NOMO-1 treated with DMSO at 0.1 percent for 48 hours (cell line): ENCODE results near the gene MAEL.

ENCODE experiments used
- DNase-seq: peaks from one replicate; lab custom pipeline; 2025; ENCODE audit not compliant: unreplicated experiment; lab: John Stamatoyannopoulos, UW

The MAEL gene

GRCh38 chr1:167054946-167055630, 66.0 kb downstream of the MAEL start:
- DNase-seq, result no peak

- DNase-seq, result no peak
Observed at GRCh38 chr1:167056529-167057231, 67.6 kb downstream of the MAEL start.

DNA sequence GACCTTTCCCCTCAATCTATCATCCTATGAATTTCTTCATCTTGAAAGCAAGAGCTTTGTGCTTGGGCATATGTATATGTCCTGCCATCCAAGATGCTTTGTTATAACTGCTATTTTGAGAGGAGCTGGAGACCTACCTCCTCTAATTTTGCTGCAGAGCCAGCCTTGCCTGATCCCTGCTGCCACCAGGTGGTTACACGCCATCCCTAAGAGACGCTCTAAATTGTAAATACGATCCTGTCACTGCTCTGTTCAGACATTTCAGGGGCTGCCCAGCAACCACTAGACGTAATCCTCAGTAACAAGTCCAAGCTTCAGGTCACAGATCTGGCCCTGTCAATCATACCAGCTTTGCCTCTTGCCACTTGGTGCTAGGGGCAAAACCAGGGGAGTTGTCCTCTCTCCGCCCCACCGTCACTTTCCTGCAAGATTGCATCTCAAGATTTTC, 68.2 kb downstream of the MAEL start:
- DNase-seq, result no peak

- DNase-seq, result peak; percentile 41
Observed at GRCh38 chr1:167059045-167059808, 70.1 kb downstream of the MAEL start.

DNA sequence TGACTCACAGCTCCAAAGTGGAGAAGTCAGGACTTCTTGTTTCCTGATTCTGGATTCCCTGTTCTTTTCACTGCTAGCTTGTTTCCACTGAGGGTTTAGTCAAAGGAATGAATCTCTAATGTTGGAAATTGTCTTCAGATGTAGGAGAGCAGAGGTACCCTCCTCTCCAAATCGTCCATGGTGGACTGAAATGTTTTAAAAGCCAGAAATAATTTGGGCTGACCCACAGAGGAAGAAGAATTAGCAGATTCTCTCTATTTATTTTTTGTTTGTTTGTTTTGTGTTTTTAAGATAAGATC, 70.7 kb downstream of the MAEL start:
- no peak for DNase-seq

- DNase-seq, result no peak
Observed at GRCh38 chr1:167060141-167061072, 71.3 kb downstream of the MAEL start.

DNA sequence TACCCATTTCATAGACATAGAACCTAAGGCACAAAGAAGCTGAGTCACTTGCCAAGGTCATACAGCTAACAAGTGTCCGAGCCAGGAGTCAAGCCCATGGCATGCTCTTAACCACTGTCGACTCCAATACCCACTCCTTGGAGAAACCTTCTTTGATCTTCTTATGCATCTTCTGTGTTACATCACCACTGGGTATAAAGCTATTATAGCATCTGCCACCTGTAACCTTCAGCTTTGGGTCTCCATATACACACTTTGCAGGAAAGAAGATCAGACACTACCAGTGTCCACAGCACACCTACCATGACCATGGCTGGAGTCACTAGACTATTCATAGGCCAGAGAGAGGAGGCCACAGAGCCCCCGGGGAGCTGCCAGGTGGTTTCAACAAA, 72.0 kb downstream of the MAEL start:
- DNase-seq, result no peak

- DNase-seq, result no peak
Observed at GRCh38 chr1:167064621-167065020, 75.5 kb downstream of the MAEL start.

GRCh38 chr1:167065471-167065870, 76.4 kb downstream of the MAEL start:
- DNase-seq, result no peak

DNA sequence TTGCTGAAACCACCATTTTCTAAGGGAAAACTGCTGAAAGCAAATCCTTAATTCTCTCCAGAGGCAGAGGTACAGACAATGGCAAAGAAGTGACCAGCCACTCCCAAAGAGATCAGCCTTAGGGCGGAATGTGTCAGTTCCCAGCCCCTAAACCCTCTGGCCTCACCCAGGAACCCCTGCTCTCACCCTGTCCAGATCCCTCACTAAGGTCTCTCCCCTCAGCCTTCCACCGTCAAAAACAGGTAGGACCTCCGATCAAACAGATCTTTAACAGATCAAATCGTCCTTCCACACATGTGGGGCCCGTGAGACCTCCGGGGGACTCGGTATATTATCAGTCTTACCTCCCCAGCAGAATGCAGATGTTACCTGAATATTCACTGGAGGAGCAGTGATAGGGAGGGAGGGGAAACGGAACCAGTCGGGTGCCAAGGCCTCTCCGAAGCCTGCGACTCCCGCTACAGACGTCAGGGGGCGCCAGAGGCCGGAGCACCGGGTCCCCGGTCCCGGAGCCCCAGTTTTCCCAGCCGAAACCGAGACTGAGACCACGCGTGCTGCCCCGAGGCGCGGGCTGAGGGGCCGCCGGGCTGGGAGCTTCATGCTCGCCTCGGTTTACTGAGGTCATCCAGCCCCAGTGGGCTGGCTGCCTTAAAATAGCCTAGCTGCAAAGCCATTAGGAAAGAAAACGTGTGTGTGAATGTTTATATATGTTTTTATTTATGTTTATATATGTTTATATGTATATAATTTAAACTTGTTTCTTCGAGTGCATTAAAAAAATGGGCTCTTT, 77.4 kb downstream of the MAEL start:
- peak; percentile 57 for DNase-seq

GRCh38 chr1:167067904-167068303, 78.8 kb downstream of the MAEL start:
- DNase-seq, result no peak

DNA sequence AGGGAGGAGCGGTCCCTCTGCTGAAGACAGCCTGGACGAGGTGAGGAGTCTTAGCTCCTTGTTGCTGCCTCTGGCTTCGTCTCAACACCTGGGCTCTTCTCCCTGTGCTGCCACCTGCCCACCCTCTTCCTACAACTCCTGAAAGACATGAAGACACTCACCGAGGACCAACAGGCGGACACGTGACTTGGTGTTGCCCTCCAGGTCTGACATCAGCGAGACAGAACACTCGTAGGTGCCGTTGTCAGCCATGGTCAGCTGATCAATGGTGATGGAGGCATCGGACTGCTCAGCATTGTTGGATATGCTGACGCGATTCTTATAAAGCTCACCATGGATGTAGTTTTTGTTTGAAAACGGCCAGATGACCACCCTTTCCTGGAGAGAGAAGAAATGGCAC, 79.7 kb downstream of the MAEL start:
- DNase-seq, result no peak

DNA sequence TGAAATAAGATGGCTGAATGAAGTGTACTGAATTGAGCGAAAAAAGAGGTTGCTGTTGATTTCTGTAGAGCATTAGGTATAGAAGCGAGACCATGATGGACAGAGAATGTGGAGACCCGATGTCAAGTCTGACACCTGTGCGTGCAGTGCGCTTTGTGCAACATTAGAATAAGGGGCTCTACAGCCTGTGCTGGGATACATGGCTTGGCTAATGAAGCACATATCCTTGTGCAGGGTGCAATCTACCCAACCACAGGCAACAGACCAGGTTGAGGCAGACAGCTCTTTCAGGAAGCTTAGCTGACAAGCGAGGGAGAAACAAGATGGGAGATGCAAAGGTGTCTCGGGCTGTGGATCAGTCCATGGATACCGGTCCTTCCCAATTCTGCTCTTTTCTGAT, 82.2 kb downstream of the MAEL start:
- no peak for DNase-seq
